Measurements from ENCODE around the gene ABCB9. TPM values are rescaled to one million over a fixed set of nuclear protein-coding genes. Genes with fewer than 3 reads are reported as not detected.

Gene ABCB9
- total RNA-seq, 1 experiment from 2014 or later: 32.7 TPM

DNA sequence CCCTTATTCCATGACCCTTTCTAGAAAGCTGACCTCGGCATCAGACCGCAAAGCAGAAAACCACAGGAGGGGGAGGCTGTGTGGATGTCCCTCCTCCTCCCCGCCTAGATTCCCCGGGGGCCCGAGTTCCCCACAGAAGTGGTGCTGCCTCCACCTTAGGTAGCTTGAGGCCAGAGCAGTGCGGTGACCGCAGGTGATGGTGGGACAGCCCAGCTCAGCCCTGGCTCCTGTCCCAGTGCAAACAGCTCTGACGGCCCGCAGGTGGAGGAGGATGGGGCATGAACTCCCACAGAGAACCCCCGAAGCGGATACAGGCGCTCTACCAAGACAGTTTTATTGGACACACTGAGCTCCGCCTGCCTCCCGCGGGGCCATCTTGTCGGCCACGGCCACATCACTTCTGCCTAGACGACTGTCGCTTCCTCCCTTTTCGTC is 33.7 kb upstream of the ABCB9 start:
- TF ChIP-seq TCF7L2 (IDR thresholded peaks at IDR 0.05; ENCODE audit: low read depth, low read length): no peak
- TF ChIP-seq, protein P1, sequence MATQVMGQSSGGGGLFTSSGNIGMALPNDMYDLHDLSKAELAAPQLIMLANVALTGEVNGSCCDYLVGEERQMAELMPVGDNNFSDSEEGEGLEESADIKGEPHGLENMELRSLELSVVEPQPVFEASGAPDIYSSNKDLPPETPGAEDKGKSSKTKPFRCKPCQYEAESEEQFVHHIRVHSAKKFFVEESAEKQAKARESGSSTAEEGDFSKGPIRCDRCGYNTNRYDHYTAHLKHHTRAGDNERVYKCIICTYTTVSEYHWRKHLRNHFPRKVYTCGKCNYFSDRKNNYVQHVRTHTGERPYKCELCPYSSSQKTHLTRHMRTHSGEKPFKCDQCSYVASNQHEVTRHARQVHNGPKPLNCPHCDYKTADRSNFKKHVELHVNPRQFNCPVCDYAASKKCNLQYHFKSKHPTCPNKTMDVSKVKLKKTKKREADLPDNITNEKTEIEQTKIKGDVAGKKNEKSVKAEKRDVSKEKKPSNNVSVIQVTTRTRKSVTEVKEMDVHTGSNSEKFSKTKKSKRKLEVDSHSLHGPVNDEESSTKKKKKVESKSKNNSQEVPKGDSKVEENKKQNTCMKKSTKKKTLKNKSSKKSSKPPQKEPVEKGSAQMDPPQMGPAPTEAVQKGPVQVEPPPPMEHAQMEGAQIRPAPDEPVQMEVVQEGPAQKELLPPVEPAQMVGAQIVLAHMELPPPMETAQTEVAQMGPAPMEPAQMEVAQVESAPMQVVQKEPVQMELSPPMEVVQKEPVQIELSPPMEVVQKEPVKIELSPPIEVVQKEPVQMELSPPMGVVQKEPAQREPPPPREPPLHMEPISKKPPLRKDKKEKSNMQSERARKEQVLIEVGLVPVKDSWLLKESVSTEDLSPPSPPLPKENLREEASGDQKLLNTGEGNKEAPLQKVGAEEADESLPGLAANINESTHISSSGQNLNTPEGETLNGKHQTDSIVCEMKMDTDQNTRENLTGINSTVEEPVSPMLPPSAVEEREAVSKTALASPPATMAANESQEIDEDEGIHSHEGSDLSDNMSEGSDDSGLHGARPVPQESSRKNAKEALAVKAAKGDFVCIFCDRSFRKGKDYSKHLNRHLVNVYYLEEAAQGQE (IDR thresholded peaks at IDR 0.05; ENCODE audit: insufficient read depth in 1 of 2, low read depth in 2 of 2, low read length in 1 of 2): no peak
- no peak for TF ChIP-seq CTCF (IDR thresholded peaks at IDR 0.05)
- TF ChIP-seq SIN3A (IDR thresholded peaks at IDR 0.05; ENCODE audit: borderline replicate concordance, insufficient read depth, low read depth, low read length): no peak
- TF ChIP-seq POLR2AphosphoS5 (IDR thresholded peaks at IDR 0.05; ENCODE audit: low read depth, low read length): no peak
- no peaks in the 10 kb centered on the region for H3K9me3 ChIP-seq (ENCODE audit: control insufficient read depth, insufficient read depth, low read depth, low read length)
- in situ Hi-C loops (cut with HindIII; ENCODE audit: low pct_unique_long_range_greater_than_20kb, low sequenced_read_pairs) (no loop called here), intact Hi-C loops (cut with micrococcal nuclease; ENCODE audit: unreplicated experiment) (no loop called here)
- BruUV-seq (replicated peaks): no TSS peak
- ATAC-seq (no peak), DNase-seq (ENCODE audit: low read depth, low spot score) (no peak)
- ChIA-PET POLR2A (no interaction called here), CTCF (interaction anchor here (0.6 kb wide), 1 partner anchor 238 kb away, joined by 3 read pairs; no protein-coding TSS in a partner anchor)
- no peaks in the 10 kb centered on the region for H3K4me1 ChIP-seq (ENCODE audit: control insufficient read depth, insufficient read depth, low read length)
- H3K4me3 ChIP-seq (ENCODE audit: low read depth in 2 of 2, low read length in 2 of 2): no peak overlapping the region
- H3K27me3 ChIP-seq (ENCODE audit: control insufficient read depth, insufficient read depth, low read length): no peaks in the 10 kb centered on the region
- no peak overlapping the region for H3K27ac ChIP-seq (ENCODE audit: low read length)
- no peaks in the 10 kb centered on the region for H3K36me3 ChIP-seq (ENCODE audit: control insufficient read depth, insufficient read depth, low read length)

DNA sequence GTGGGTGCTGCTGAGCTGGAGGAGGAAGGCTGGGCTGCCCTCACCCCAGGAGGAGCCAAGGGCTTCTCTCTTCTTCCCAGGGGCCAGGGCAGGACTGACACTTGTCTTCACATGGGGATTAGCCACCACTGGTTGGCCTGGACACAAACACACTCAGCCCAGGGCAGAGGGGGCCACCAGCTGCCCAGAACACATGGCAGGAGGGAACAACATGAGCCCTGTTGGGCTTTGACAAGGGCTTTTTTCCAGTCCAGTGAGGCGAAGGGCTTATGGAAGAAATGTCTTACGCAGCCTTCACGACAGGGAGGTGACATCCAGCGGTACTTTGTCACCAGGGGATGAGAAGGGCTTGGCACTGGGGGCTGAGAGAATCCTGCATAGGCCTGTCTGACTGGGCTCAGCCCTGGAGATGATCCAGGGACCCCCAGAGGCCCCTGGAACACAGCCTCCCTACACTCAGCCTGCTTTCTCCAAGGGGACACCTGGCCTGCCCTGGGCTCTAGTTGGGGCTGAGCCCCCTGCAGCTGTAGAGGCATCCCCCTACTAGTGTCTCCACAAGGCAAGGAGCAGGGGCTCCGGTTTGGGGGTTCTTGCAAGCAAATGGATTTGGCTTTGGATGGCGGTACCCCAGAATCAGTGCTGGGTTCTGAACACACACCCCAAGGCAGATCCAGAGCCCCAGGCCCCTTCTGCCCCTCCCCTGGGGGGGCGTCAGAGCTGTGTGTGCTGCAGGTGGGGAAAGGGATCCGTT is 33.1 kb upstream of the ABCB9 start:
- DNase-seq (ENCODE audit: low read depth, low spot score): no peak
- CTCF ChIA-PET: no interaction called here
- Histone ChIP-seq H3K27ac (ENCODE audit: low read length) (no peak overlapping the region), H3K36me3 (ENCODE audit: control insufficient read depth, insufficient read depth, low read length) (no peaks in the 10 kb centered on the region), H3K27me3 (ENCODE audit: control insufficient read depth, insufficient read depth, low read length) (no peaks in the 10 kb centered on the region), H3K4me1 (ENCODE audit: control insufficient read depth, insufficient read depth, low read length) (no peaks in the 10 kb centered on the region), H3K9me3 (ENCODE audit: control insufficient read depth, insufficient read depth, low read depth, low read length) (no peaks in the 10 kb centered on the region), H3K4me3 (ENCODE audit: low read depth in 2 of 2, low read length in 2 of 2) (no peak overlapping the region)
- in situ Hi-C loops (cut with HindIII; ENCODE audit: low pct_unique_long_range_greater_than_20kb, low sequenced_read_pairs): no loop called here
- intact Hi-C loops (cut with micrococcal nuclease; ENCODE audit: unreplicated experiment): no loop called here
- POLR2A ChIA-PET: interaction anchor here (0.7 kb wide), 1 partner anchor 631 kb away, joined by 7 read pairs; no protein-coding TSS in a partner anchor
- TF ChIP-seq POLR2AphosphoS5 (IDR thresholded peaks at IDR 0.05; ENCODE audit: low read depth, low read length): no peak
- no peak for TF ChIP-seq TCF7L2 (IDR thresholded peaks at IDR 0.05; ENCODE audit: low read depth, low read length)
- no peak for TF ChIP-seq CTCF (IDR thresholded peaks at IDR 0.05)
- TF ChIP-seq SIN3A (IDR thresholded peaks at IDR 0.05; ENCODE audit: borderline replicate concordance, insufficient read depth, low read depth, low read length): no peak
- TF ChIP-seq, protein P1 (IDR thresholded peaks at IDR 0.05; ENCODE audit: insufficient read depth in 1 of 2, low read depth in 2 of 2, low read length in 1 of 2): no peak
- BruUV-seq (replicated peaks): no TSS peak
- ATAC-seq: no peak
